Ammon's horn (tissue), 1 donor: ENCODE data around the gene POLR2J.
"Not testable (repeated sequence)": the region's sequence is repeated elsewhere in the genome, so short reads cannot be mapped to it uniquely, and the experiment has no call there.

ENCODE experiments used
- DNase-seq: peaks from one replicate; pipeline ENCODE4 v3.0.0-alpha.2; 2016; ENCODE audit warnings: low spot score

The POLR2J gene

DNA sequence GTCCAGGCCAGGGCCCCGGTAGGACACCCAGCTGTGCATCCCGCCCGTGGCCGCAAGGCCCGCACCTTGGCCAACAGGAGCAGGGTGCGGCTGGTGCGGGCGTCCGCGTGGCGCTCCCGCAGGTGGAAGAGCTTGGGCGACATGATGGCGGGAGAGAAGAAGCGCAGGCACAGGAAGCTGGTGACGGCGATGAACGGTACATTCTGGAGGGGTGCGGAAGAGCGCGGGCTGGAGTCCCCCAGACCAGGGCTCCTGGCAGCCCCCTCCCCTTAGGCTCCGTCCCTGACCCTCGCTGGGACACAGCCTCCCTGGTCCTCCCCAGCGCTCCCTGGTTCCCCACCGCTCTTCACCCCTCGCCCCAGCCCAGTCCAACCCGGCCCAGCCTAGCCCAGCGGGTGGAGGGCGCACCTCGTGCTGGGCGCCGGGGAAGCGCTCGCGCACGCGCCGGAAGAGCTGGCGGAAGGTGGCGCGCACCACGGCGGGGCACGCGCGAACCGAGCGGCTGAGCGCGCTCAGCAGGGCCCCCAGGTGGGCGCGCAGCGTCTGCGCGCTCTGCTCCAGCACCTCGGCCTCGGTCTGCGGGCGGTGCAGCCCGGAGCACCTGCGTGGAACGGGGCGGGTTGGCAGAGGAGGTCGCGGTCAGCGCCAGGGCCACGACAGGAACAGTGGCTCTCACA is 15.9 kb upstream of the POLR2J start:
- DNase-seq, result not testable (repeated sequence)

DNA sequence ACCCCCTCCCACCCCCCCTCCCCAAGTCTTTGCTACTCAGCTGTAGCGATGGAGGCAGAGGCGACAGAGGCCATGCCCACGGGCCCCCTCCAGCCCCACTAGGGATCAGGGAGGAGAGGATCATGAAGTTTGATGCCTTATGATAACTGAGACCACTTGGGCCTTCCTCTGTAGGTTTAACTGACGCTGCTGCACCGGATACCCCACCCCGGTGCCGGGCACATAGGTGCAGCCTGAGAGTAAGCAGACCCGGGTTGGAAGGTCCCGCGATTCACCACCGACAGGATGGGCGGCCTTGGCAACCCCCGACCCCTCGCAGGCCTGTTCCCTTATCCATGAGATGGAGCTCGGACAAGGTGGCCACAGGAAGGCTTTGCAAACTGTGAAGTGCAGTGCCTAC is 15.3 kb upstream of the POLR2J start:
- not testable (repeated sequence) for DNase-seq

GRCh38 chr7:102493220-102493935 is 14.7 kb upstream of the POLR2J start:
- not testable (repeated sequence) for DNase-seq

DNA sequence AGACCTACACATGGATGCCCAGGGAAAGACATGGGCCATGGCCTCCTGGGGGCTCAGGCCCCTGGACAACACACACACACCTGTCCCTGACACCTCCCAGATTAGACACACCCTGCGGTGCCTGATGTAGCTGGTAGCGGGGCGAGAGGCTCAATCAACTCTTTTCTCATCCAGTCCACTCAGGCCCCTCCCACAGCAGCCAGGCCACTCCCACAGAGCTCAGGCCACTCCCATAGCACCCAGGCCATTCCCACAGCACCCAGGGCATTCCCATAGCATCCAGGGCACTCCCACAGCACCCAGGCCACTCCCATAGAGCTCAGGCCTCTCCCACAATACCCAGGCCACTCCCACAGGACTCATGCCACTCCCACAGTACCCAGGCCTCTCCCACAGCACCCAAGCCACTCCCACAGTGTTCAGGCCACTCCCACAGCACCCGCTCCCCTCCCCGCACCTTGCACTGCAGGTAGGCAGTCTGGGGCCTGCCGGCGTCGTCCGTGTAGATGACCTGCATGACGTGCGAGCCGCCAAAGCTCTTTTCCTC is 11.9 kb upstream of the POLR2J start:
- DNase-seq, result not testable (repeated sequence)

DNA sequence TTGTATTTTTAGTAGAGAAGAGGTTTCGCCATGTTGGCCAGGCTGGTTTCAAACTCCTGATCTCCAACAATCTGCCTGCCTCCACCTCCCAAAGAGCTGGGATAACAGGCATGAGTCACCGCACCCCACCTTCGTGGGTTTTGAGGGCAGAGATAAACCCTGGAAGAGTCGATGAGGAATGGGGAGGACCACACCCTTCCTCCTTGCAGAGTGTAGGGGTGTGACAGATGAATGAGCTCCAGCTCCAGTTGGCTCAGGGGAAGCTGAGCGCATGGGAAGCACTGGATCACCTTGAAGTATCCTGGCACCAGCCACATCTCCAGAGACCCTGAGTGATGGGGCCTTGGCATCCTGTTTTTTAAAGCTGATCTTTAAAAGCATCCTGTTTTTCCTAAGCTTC is 5.6 kb upstream of the POLR2J start:
- DNase-seq, result not testable (repeated sequence)

DNA sequence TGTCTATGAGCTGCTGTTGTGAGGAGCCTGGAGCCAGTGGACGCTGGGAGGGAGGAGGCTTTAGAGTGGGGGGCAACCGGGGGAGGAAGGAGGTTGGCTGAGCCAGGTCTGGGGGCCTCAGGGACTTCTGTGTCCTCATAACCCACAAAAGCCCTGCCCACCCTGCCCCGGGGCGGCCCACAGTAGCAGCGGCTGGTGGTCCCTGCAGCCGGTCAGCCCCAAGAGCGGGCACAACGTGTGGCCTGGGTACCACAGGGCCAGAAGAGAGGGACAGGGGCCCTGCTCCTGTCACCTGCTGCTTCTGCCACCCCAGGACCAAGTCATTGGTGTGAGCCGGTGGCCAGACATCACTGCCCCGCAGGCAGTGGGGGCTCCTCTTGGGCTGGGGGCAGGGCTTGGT is 3.2 kb upstream of the POLR2J start:
- DNase-seq, result not testable (repeated sequence)

DNA sequence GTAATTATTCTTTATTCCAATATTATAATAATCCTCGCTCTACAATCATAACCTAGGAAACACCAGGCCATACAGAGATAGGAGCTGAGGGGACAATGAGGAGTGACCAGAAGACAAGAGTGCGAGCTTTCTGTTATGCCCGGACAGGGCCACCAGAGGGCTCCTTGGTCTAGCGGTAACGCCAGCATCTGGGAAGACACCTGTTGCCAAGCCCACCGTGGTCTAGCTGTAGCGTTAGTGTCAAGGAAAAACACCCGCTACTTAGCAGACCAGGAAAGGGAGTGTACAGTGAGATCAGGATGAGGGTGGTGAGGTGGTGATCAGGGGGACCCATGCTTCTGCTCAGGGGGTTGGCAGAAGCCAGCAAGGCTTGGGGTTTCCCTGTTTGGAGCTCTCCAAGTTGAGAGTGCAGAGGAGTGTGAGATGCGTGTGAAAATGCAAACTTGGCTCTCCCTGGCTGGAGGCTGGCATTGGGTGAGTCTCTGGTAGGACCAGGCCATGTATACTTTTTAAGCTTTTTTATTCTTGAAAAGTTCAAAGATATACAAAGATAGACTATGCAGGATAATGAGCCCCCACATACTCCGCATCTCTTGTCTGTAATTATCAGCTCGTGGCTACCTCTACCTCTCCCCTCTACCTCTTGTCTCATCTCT is 1.4 kb upstream of the POLR2J start:
- DNase-seq, result not testable (repeated sequence)

GRCh38 chr7:102479209-102479584 is 475 bp upstream of the POLR2J start:
- not testable (repeated sequence) for DNase-seq

DNA sequence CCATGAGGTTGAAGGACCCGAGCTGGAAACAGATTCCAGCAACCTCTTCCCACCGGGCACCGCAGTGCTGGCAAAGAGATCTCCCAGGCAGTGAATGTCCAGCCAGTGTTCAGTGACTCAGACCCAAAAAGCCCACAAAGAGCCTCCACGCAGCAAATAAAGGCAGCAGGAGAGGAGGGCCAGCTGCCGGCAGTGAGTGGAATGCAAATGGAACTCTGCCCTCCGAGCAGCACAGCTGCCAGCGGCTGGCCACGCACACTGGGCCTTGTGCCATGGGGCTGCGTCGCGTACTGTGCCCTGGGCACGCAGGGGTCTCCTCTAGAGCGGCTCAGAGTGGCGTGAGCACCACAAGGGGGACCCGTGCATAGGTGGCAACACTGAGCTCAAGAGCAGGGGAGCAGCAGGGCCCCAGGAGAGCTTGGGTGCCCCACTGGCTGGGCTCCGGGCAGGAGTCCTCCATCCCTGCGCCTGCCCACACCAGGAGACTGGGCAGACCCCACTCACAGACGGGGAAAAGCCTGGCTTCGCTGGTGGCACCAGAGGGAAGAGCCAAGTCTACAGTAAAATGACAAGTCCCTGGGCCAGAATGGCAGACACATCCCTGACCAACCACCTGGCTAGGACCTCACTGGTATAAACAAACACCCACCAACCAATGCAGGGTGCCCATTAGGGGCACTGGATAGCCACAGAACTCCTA is 3.8 kb downstream of the POLR2J start:
- DNase-seq, result not testable (repeated sequence)

GRCh38 chr7:102474116-102474515 is 4.6 kb downstream of the POLR2J start:
- DNase-seq, result not testable (repeated sequence)

- no peak for DNase-seq
Measured at GRCh38 chr7:102473271-102473991, 5.3 kb downstream of the POLR2J start.

DNA sequence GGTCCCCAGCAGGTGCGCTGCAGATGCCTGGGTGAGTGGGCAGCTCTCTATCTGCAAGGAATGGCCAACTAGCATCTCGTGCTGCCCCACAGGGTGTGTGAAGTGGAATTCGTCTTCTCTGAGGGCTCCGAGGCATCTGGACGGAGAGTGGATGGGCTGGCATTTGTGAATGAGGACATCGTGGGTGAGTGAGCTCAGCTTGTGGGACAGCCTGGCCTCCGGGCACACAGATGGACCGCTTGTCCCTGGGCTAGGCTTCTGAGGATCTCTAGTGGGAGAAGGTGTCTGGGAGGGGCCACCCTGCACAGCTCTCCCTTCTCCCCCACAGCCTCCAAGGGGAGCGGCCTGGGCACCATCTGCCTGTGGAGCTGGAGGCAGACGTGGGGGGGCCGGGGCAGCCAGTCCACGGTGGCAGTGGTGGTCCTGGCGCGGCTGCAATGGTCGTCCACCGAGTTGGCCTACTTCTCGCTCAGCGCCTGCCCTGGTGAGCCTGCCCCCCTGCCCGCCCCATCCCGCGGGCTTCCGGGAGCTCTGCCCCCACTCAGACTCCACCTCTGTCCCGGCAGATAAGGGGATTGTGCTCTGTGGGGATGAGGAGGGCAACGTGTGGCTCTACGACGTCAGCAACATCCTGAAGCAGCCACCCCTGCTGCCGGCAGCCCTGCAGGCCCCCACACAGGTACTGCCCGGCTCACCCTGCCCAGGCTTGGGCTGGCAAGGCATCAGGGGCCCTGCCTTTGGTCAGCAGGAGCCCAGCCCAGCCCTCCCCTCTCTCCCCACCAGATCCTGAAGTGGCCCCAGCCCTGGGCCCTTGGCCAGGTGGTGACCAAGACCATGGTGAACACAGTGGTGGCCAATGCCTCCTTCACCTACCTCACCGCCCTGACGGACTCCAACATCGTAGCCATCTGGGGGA is 6.3 kb downstream of the POLR2J start:
- DNase-seq, result no peak

- DNase-seq, result no peak
Measured at GRCh38 chr7:102471791-102472125, 7.0 kb downstream of the POLR2J start.

DNA sequence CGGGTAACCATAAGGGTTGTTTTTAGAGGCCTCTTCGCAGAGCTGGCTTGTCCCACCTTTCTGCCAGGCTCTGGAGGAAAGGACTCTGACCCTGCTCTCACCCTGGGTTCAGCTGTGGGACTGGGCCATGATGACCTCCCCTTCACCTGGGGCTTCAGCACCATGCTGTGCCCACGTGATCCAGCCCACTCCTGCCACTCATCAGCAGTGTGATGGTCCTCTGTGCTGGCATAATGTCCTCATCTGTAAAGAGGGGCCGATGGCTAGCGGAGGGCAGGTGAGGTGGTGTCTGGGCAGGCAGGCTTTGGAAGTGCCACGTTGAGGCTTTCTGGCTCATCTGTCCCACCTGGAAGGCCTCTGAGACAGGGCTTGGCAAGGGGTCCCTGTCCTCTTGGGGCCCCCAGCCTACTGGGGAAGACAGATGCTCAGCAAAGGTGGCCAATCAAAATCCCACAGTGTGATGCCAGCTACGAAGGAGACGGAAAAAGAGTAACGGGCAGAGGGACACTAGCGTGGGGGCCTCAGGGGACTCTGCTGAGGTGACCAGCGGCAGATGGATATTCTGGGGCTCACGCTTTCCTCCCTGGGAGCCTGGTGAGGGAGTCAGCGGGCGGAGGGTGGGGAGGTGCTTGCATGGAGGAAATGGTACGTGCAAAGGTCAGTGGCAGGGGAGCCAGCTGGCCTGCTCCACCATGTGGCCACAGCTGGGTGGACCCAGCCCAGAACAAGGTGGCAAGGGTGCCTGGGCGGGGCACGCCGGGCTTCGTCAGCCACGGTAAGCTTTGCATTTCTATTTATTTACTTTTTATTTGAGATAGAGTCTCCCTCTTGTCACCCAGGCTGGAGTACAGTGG is 8.5 kb downstream of the POLR2J start:
- no peak for DNase-seq

GRCh38 chr7:102469351-102469971 is 9.3 kb downstream of the POLR2J start:
- DNase-seq, result no peak

DNA sequence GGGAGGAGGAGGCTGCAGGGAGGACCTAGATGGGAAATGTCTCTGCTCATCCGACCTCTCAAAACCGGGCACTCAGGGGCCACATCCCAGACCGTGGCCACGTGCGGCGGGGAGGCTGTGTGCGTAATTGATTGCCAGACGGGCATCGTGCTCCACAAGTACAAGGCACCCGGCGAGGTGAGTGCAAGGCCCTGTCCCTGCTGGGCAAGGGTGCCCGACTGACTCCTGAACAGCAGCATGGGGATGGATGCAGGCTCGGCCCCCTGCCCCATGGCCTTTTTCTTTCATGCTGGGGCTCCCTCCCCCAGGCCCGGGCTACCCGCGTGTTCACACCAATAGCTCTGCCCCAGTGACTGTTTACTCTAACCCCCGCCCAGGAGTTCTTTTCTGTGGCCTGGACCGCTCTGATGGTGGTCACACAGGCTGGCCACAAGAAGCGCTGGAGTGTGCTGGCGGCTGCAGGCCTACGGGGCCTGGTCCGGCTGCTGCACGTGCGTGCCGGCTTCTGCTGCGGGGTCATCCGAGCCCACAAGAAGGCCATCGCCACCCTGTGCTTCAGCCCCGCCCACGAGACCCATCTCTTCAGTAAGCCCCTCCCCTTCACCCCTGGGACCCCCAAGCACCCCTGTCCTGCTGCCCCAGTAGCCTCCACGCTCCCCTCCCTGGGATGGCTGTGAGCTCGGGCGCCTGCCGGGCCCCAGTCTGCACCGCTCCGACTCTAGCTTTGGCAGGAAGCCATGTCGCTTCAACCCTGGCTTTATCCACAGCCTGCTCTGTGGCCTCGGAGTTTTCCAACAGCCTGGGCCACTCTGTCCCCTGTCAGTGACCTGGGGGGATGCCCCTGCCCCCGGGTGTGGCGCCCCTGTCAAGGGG is 10.0 kb downstream of the POLR2J start:
- DNase-seq, result no peak

GRCh38 chr7:102467581-102468477 is 10.9 kb downstream of the POLR2J start:
- no peak for DNase-seq
